Activated B cell treated with CpG ODN at 0.5 μM for 24 hours (primary cell): ENCODE results near the gene MSI2. TPM values are rescaled to one million over a fixed set of nuclear protein-coding genes. Genes with fewer than 3 reads are reported as not detected.

Experiments
- ATAC-seq: fragments of 200-7000 bp; cut with Tn5 transposase; one replicate; pipeline ENCODE4 v1.10.0; 2021; ENCODE audit warnings: low read depth, mild to moderate bottlenecking, moderate library complexity
- CTCF ChIA-PET: fragments of 350-600 bp; sonication (Branson Sonifier 250); formaldehyde crosslinking; loops from one replicate; lab custom pipeline; 2021; ENCODE audit warnings: antibody characterized with exemption; lab: Charles Lee
- POLR2A ChIA-PET: fragments of 350-600 bp; sonication (Branson Sonifier 250); formaldehyde crosslinking; loops from one replicate; lab custom pipeline; 2021; ENCODE audit warnings: antibody characterized with exemption; lab: Charles Lee
- DNase-seq: peaks from one replicate; pipeline ENCODE4 v3.0.0; 2022
- H3K27ac Mint-ChIP-seq: one replicate; pipeline ENCODE4 v1.8.0; 2020; ENCODE audit warnings: mixed read lengths
- H3K27me3 Mint-ChIP-seq: one replicate; pipeline ENCODE4 v1.8.0; 2021; ENCODE audit warnings: mixed read lengths
- H3K36me3 Mint-ChIP-seq: one replicate; pipeline ENCODE4 v1.8.0; 2021; ENCODE audit warnings: low read depth, mixed read lengths
- H3K4me1 Mint-ChIP-seq: one replicate; pipeline ENCODE4 v1.8.0; 2021; ENCODE audit warnings: mixed read lengths
- H3K4me3 Mint-ChIP-seq: one replicate; pipeline ENCODE4 v1.8.0; 2020; ENCODE audit warnings: mild to moderate bottlenecking, mixed read lengths
- H3K9me3 Mint-ChIP-seq: one replicate; pipeline ENCODE4 v1.8.0; 2020; ENCODE audit warnings: mixed read lengths
- CTCF ChIP-seq: fragments of 200-600 bp; IDR thresholded peaks from one replicate; pipeline ENCODE4 v1.8.0; 2022; ENCODE audit warnings: antibody characterized with exemption, mild to moderate bottlenecking
- intact Hi-C: fragments of 100-400 bp; cut with micrococcal nuclease; formaldehyde crosslinking; loops from one replicate; pipeline ENCODE4 v1.15.1; 2024
- total RNA-seq: library from RNA; stranded (reverse); gene quantifications from 2 replicates; pipeline ENCODE4 v1.2.3, GENCODE V29; 2022

Gene MSI2
- total RNA-seq, 1 donor from 2014 or later = 102 TPM

GRCh38 chr17:57553991-57554825, 297.9 kb downstream of the MSI2 start:
- H3K4me3 Mint-ChIP-seq = no peak overlapping the region
- ChIA-PET CTCF (interaction anchor here (1.1 to 3.7 kb wide), 4 partner anchors 38 to 118 kb away, joined by 3 to 25 read pairs (median 12); no protein-coding TSS in a partner anchor), POLR2A (interaction anchor here (0.7 to 1.3 kb wide), 3 partner anchors 22 to 297 kb away, joined by 3 read pairs; no protein-coding TSS in a partner anchor)
- ATAC-seq (no peak), DNase-seq (no peak)
- H3K4me1 Mint-ChIP-seq = peaks cover 95% of the 10 kb centered on the region
- intact Hi-C loops = loop anchor here (5.0 kb wide), 3 partner anchors 193 to 297 kb away; partner anchors contain the start of genes CCDC182 and MSI2
- H3K27ac Mint-ChIP-seq = no peak overlapping the region
- TF ChIP-seq CTCF = no peak
- no peaks in the 10 kb centered on the region for H3K27me3 Mint-ChIP-seq
- H3K9me3 Mint-ChIP-seq = no peaks in the 10 kb centered on the region
- H3K36me3 Mint-ChIP-seq = peaks cover 2% of the 10 kb centered on the region

- DNase-seq (no peak), ATAC-seq (no peak)
- TF ChIP-seq CTCF = no peak
- peaks cover 2% of the 10 kb centered on the region for H3K36me3 Mint-ChIP-seq
- H3K9me3 Mint-ChIP-seq = no peaks in the 10 kb centered on the region
- no peak overlapping the region for H3K27ac Mint-ChIP-seq
- CTCF ChIA-PET = interaction anchor here (1.1 to 1.6 kb wide), 2 partner anchors 39 to 43 kb away, joined by 3 to 7 read pairs; no protein-coding TSS in a partner anchor
- H3K4me3 Mint-ChIP-seq = no peak overlapping the region
- no peaks in the 10 kb centered on the region for H3K27me3 Mint-ChIP-seq
- POLR2A ChIA-PET = interaction anchor here (0.8 kb wide), 1 partner anchor 23 kb away, joined by 3 read pairs; no protein-coding TSS in a partner anchor
- peaks cover 87% of the 10 kb centered on the region for H3K4me1 Mint-ChIP-seq
- intact Hi-C loops = loop anchor here (5.0 kb wide), 3 partner anchors 192 to 298 kb away; partner anchors contain the start of genes CCDC182 and MSI2
Observed at GRCh38 chr17:57554826-57555635, 298.7 kb downstream of the MSI2 start.

- TF ChIP-seq CTCF = no peak
- Mint-ChIP-seq H3K27me3 (no peaks in the 10 kb centered on the region), H3K27ac (no peak overlapping the region), H3K36me3 (peaks cover 2% of the 10 kb centered on the region), H3K4me1 (peaks cover 81% of the 10 kb centered on the region), H3K9me3 (no peaks in the 10 kb centered on the region), H3K4me3 (no peak overlapping the region)
- DNase-seq (no peak), ATAC-seq (no peak)
- ChIA-PET CTCF (no interaction called here), POLR2A (no interaction called here)
- intact Hi-C loops = no loop called here
Observed at GRCh38 chr17:57555636-57556175, 299.4 kb downstream of the MSI2 start.

GRCh38 chr17:57556320-57556719, 300.0 kb downstream of the MSI2 start:
- Mint-ChIP-seq H3K27ac (no peak overlapping the region), H3K4me3 (no peak overlapping the region), H3K27me3 (no peaks in the 10 kb centered on the region), H3K9me3 (no peaks in the 10 kb centered on the region), H3K36me3 (peaks cover 2% of the 10 kb centered on the region), H3K4me1 (peaks cover 80% of the 10 kb centered on the region)
- ChIA-PET POLR2A (interaction anchor here (0.7 kb wide), 1 partner anchor 89 kb away, joined by 3 read pairs; no protein-coding TSS in a partner anchor), CTCF (interaction anchor here (1.3 kb wide), 1 partner anchor 115 kb away, joined by 7 read pairs; no protein-coding TSS in a partner anchor)
- intact Hi-C loops = no loop called here
- no peak for DNase-seq
- no peak for ATAC-seq
- no peak for TF ChIP-seq CTCF
